IgD-negative memory B cell (primary cell): ENCODE results near the gene DYRK3. TPM values are rescaled to one million over a fixed set of nuclear protein-coding genes. Genes with fewer than 3 reads are reported as not detected.

Source experiments
- H3K27ac Mint-ChIP-seq, 3 donors: one replicate each; pipeline ENCODE4 v1.8.0; 2020 to 2022; ENCODE audit warnings: mild to moderate bottlenecking in 3 of 3, mixed read lengths in 3 of 3, moderate library complexity in 1 of 3
- H3K27me3 Mint-ChIP-seq: one replicate; pipeline ENCODE4 v1.8.0; 2021; ENCODE audit warnings: mixed read lengths
- H3K36me3 Mint-ChIP-seq: one replicate; pipeline ENCODE4 v1.8.0; 2020; ENCODE audit warnings: mild to moderate bottlenecking, mixed read lengths
- H3K4me1 Mint-ChIP-seq, 3 donors: one replicate each; pipeline ENCODE4 v1.8.0; 2020 to 2022; ENCODE audit warnings: mixed read lengths in 3 of 3, mild to moderate bottlenecking in 1 of 3
- H3K4me3 Mint-ChIP-seq, 4 donors: one replicate each; pipeline ENCODE4 v1.8.0; 2020 to 2022; ENCODE audit warnings: mild to moderate bottlenecking in 4 of 4, mixed read lengths in 4 of 4, moderate library complexity in 3 of 4
- H3K9me3 Mint-ChIP-seq, 3 donors: one replicate each; pipeline ENCODE4 v1.8.0; 2020 to 2021; ENCODE audit warnings: mixed read lengths in 3 of 3, mild to moderate bottlenecking in 1 of 3
- polyA plus RNA-seq: library from polyadenylated mRNA; unstranded; fragments of 300-500 nt; fragmentation: Illumina TruSeq; gene quantifications from one replicate; pipeline ENCODE4 v1.2.3, GENCODE V29; 2021

The DYRK3 gene
- polyA plus RNA-seq, 1 donor from 2014 or later, result 0.31 TPM

- Mint-ChIP-seq H3K4me3 (no peak overlapping the region), H3K36me3 (no peaks in the 10 kb centered on the region), H3K4me1 (peaks cover 31 to 53% (median 38%) of the 10 kb centered on the region in 3 donors), H3K27me3 (peaks cover 5% of the 10 kb centered on the region), H3K27ac (no peak overlapping the region), H3K9me3 (no peaks in the 10 kb centered on the region)
Measured at GRCh38 chr1:206678490-206678889, 43.2 kb downstream of the DYRK3 start.

GRCh38 chr1:206679738-206680211, 44.4 kb downstream of the DYRK3 start:
- Mint-ChIP-seq H3K4me3 (peak overlapping the region; percentile 21 to 86 (median 77)), H3K4me1 (peaks cover 31 to 55% (median 42%) of the 10 kb centered on the region in 3 donors), H3K27me3 (peaks cover 3% of the 10 kb centered on the region), H3K36me3 (no peaks in the 10 kb centered on the region), H3K27ac (peak overlapping the region in 2 of 3 donors; percentile 64 to 81), H3K9me3 (no peaks in the 10 kb centered on the region)

GRCh38 chr1:206680279-206680678, 44.9 kb downstream of the DYRK3 start:
- H3K4me3 Mint-ChIP-seq, result peak overlapping the region in 3 of 4 donors; percentile 10 to 83 (median 71)
- H3K27me3 Mint-ChIP-seq, result peaks cover 3% of the 10 kb centered on the region
- peaks cover 31 to 55% (median 42%) of the 10 kb centered on the region in 3 donors for H3K4me1 Mint-ChIP-seq
- H3K36me3 Mint-ChIP-seq, result no peaks in the 10 kb centered on the region
- peak overlapping the region in 2 of 3 donors; percentile 64 to 81 for H3K27ac Mint-ChIP-seq
- H3K9me3 Mint-ChIP-seq, result no peaks in the 10 kb centered on the region

GRCh38 chr1:206681359-206681758, 46.0 kb downstream of the DYRK3 start:
- Mint-ChIP-seq H3K9me3 (no peaks in the 10 kb centered on the region), H3K27ac (peak overlapping the region in 1 of 3 donors; percentile 64), H3K36me3 (peaks cover 3% of the 10 kb centered on the region), H3K27me3 (peaks cover 3% of the 10 kb centered on the region), H3K4me1 (peaks cover 28 to 54% (median 40%) of the 10 kb centered on the region in 3 donors), H3K4me3 (peak overlapping the region in 1 of 4 donors; percentile 70)

GRCh38 chr1:206682111-206682510, 46.8 kb downstream of the DYRK3 start:
- Mint-ChIP-seq H3K27ac (peak overlapping the region in 2 of 3 donors; percentile 60 to 74), H3K36me3 (peaks cover 3% of the 10 kb centered on the region), H3K27me3 (peaks cover 3% of the 10 kb centered on the region), H3K9me3 (no peaks in the 10 kb centered on the region), H3K4me1 (peaks cover 36 to 59% (median 43%) of the 10 kb centered on the region in 3 donors), H3K4me3 (peak overlapping the region; percentile 51 to 70 (median 68))

- Mint-ChIP-seq H3K9me3 (no peaks in the 10 kb centered on the region), H3K36me3 (peaks cover 3% of the 10 kb centered on the region), H3K27ac (peak overlapping the region in 2 of 3 donors; percentile 13 to 73), H3K27me3 (peaks cover 3% of the 10 kb centered on the region), H3K4me3 (peak overlapping the region in 2 of 4 donors; percentile 68 to 71), H3K4me1 (peaks cover 43 to 69% (median 51%) of the 10 kb centered on the region in 3 donors)
Measured at GRCh38 chr1:206683313-206683712, 48.0 kb downstream of the DYRK3 start.

- H3K4me1 Mint-ChIP-seq, result peaks cover 38 to 62% (median 49%) of the 10 kb centered on the region in 3 donors
- peak overlapping the region in 1 of 3 donors; percentile 13 for H3K27ac Mint-ChIP-seq
- H3K9me3 Mint-ChIP-seq, result no peaks in the 10 kb centered on the region
Measured at GRCh38 chr1:206684003-206684402, 48.7 kb downstream of the DYRK3 start.

GRCh38 chr1:206684478-206685333, 49.4 kb downstream of the DYRK3 start, which contains the start of gene MAPKAPK2:
TSS of gene MAPKAPK2 (plus strand) at chr1:206684905. CDS start at chr1:206685230, 325 bp downstream.
- Mint-ChIP-seq H3K4me3 (peak within 1 kb of the TSS; percentile 98 to 100 (median 98)), H3K27me3 (peaks cover 3% of the 10 kb centered on the region), H3K27ac (peak within 1 kb of the TSS; percentile 92 to 98 (median 97)), H3K36me3 (peaks cover 3% of the 10 kb centered on the region), H3K4me1 (peaks cover 37 to 58% (median 50%) of the 10 kb centered on the region in 3 donors), H3K9me3 (no peaks in the 10 kb centered on the region)

More at GRCh38 chr1:206684003-206684402, 48.7 kb downstream of the DYRK3 start:
- Mint-ChIP-seq H3K4me3 (peak overlapping the region in 2 of 4 donors; percentile 68 to 93), H3K36me3 (peaks cover 3% of the 10 kb centered on the region), H3K27me3 (peaks cover 3% of the 10 kb centered on the region)

GRCh38 chr1:206685334-206685768, 50.0 kb downstream of the DYRK3 start:
- H3K9me3 Mint-ChIP-seq, result no peaks in the 10 kb centered on the region

GRCh38 chr1:206685769-206686477, 50.6 kb downstream of the DYRK3 start:
- Mint-ChIP-seq H3K36me3 (peaks cover 3% of the 10 kb centered on the region), H3K4me1 (peaks cover 37 to 54% (median 46%) of the 10 kb centered on the region in 3 donors), H3K4me3 (peak overlapping the region; percentile 98 to 100 (median 100)), H3K9me3 (no peaks in the 10 kb centered on the region), H3K27ac (peak overlapping the region; percentile 95 to 98 (median 97)), H3K27me3 (peaks cover 1% of the 10 kb centered on the region)

More at GRCh38 chr1:206685334-206685768, 50.0 kb downstream of the DYRK3 start:
- peaks cover 37 to 57% (median 47%) of the 10 kb centered on the region in 3 donors for H3K4me1 Mint-ChIP-seq
- peak overlapping the region; percentile 98 to 100 (median 98) for H3K4me3 Mint-ChIP-seq
- H3K27me3 Mint-ChIP-seq, result peaks cover 1% of the 10 kb centered on the region
- H3K27ac Mint-ChIP-seq, result peak overlapping the region; percentile 92 to 98 (median 97)
- H3K36me3 Mint-ChIP-seq, result peaks cover 3% of the 10 kb centered on the region

GRCh38 chr1:206686478-206687249, 51.3 kb downstream of the DYRK3 start:
- Mint-ChIP-seq H3K4me3 (peak overlapping the region; percentile 98 to 100 (median 100)), H3K4me1 (peaks cover 40 to 54% (median 43%) of the 10 kb centered on the region in 3 donors), H3K27me3 (peaks cover 1% of the 10 kb centered on the region), H3K27ac (peak overlapping the region; percentile 95 to 98 (median 97)), H3K9me3 (no peaks in the 10 kb centered on the region), H3K36me3 (peaks cover 3% of the 10 kb centered on the region)

- Mint-ChIP-seq H3K27me3 (peaks cover 1% of the 10 kb centered on the region), H3K4me1 (peaks cover 40 to 55% (median 41%) of the 10 kb centered on the region in 3 donors), H3K9me3 (no peaks in the 10 kb centered on the region), H3K4me3 (peak overlapping the region in 3 of 4 donors; percentile 98 to 100 (median 100)), H3K27ac (peak overlapping the region in 1 of 3 donors; percentile 97), H3K36me3 (peaks cover 3% of the 10 kb centered on the region)
Measured at GRCh38 chr1:206687251-206687914, 52.0 kb downstream of the DYRK3 start.

- Mint-ChIP-seq H3K27ac (peak overlapping the region in 2 of 3 donors; percentile 16 to 31), H3K4me1 (peaks cover 41 to 55% (median 43%) of the 10 kb centered on the region in 3 donors), H3K36me3 (peaks cover 3% of the 10 kb centered on the region), H3K4me3 (peak overlapping the region in 1 of 4 donors; percentile 98), H3K9me3 (no peaks in the 10 kb centered on the region), H3K27me3 (no peaks in the 10 kb centered on the region)
Measured at GRCh38 chr1:206687915-206688442, 52.6 kb downstream of the DYRK3 start.
